Right renal cortex interstitium (tissue), 3 donors: ENCODE measurements around the gene SARDH. TPM values are rescaled to one million over a fixed set of nuclear protein-coding genes. Genes with fewer than 3 reads are reported as not detected.
"Not testable (repeated sequence)": the region's sequence is repeated elsewhere in the genome, so short reads cannot be mapped to it uniquely, and the experiment has no call there.

Experiments
- DNase-seq, 3 donors: peaks; one replicate each; pipeline ENCODE4 v3.0.0-alpha.2; 2013; ENCODE audit warnings: low read depth in 3 of 3, low spot score in 2 of 3
- polyA plus RNA-seq, 3 donors: library from polyadenylated mRNA; unstranded; fragments of 120-200 nt; gene quantifications; one replicate each; pipeline ENCODE4 v1.2.1, GENCODE V29; 2013; ENCODE audit not compliant: insufficient read length in 3 of 3

The SARDH gene
- polyA plus RNA-seq, 3 donors = 7.9 to 9.5 (median 9.3) TPM

DNA sequence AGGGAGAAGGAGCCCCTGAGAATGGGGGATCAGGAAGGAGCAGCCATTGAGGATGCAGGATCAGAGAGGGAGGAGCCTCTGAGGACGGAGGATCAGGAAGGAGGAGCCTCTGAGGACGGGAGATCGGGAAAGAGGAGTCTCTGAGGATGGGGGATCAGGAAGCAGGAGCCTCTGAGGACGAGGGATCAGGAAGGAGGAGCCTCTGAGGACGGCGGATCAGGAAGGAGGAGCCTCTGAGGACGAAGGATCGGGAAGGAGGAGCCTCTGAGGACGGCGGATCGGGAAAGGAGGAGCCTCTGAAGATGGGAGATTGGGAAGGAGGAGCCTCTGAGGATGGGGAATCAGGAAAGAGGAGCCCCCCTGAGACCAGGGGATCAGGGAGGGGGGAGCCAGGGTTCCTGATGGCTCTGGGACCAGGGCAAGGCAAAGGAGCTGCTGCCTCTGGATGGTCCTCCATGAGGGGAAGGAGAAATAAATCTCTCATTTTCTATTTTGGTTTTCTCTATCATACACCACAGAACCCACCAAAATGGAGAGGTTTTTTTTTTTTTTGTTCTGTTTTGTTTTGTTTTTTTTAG is 22.6 kb upstream of the SARDH start:
- no peak for DNase-seq

DNA sequence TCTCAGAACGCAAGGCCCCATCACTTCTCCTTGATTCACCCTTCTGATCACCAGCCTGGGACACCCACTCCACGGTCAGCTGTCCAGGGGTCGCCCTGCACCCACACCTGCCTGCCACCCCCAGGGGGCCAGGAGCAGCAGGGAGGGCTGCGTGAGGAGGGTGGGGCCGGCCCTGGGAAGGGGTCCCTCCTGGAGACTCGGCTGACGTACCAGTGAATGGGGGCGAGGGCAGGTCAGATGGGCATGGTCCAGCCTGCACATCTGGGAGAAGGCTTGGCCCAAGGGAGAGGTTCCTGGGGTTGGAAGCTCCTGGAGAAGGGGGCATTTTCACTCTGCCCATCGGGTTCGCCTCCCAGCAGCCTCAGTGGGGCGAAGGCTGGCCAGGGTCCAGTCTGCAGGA is 21.8 kb upstream of the SARDH start:
- DNase-seq = no peak

DNA sequence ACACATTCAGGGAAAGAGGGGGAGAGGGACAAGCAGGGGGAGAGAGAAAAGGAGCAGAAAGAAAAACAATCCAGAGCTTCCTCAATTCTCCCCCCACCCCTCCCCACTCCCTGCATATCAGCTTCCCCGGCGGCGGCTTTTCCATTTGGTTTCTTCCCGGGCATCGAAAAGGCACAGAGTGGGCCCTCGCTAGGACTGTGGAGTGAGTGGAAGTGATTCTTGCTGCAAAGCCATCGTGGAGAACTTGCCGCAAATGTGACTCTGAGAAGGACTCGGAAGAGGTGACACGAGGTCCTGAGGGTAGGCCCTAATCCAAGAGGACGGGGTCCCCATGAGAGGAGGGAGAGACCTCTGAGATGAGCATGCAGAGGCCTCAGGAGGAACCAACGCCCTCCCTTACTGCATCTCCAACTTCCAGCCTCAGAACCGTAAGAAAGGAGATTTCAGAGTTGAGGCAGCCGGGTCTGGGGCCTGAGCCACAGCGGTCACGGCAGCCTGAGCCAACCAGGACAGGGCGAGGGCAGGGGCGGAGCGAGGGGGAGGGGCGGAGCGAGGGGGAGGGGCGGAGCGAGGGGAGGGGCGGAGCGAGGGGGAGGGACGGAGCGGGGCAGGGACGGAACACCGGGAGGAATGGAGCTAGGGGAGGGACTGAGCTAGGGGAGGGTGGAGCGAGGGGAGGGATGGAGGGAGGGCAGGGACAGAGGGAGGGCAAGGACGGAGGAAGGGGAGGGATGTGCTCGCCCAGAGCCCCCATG is 21.2 kb upstream of the SARDH start:
- DNase-seq = no peak

DNA sequence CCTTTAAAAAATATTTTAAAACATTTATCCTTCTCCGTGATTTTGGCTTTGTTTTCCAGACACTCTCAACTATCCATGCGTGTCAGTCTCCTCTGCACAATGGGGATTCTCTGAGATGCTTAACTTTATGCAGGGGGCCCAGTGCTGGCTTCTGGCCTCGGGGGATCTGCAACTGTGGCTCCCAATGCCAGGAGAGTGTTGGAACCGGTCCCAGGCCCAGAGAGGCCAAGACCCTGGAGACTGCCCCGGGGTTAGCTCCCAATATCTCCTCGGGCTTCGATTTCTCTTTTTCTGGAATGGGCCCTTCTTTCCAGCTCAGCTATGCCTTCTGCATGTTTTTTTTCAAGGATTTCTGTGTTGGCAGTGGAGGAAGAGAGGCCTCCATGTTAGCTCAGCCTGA is 20.1 kb upstream of the SARDH start:
- DNase-seq = no peak

DNA sequence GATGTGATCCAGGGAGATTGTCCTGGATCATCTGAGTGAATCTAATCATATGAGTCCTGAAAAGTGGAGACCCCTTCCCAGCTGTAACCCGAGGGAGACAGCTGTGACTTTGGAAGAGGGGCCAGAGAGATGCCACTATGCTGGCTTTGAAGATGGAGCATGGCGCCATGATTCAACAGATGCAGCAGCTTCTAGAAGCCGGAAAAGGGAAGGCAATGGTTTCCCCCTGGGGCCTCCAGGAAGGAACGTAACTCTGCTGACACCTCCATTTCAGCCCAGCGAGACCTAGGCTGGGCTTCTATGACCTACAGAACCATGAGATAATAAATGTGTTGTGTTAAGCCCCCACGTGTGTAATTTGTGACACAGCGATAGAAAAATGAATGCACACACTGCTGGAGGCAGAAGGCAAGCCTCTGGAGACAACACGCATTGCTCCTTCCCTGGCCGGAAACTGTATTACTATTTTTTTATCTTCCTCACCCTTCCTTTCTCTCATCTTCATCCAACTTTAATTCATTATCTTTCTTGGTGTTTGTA is 16.6 kb upstream of the SARDH start:
- no peak for DNase-seq

DNA sequence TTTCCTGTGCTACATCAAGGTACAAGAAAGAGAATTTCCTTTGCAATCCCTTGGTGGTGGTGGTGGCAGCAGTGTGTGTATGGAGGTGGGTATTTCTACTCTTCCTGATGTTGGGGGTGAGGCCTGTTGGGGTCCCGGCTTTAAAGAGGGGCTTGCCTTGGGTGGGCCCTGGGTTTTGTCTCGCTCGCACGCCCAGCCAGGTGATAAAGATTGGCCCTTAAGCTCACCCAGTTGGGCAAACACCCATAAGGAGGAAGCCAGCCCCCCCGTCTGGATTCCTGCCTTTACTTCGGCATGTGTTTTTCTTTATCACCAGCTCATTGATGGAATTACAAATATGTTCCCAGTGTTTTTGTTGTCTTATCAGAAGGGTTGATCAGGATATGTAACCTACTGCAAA is 16.0 kb upstream of the SARDH start:
- DNase-seq = no peak

DNA sequence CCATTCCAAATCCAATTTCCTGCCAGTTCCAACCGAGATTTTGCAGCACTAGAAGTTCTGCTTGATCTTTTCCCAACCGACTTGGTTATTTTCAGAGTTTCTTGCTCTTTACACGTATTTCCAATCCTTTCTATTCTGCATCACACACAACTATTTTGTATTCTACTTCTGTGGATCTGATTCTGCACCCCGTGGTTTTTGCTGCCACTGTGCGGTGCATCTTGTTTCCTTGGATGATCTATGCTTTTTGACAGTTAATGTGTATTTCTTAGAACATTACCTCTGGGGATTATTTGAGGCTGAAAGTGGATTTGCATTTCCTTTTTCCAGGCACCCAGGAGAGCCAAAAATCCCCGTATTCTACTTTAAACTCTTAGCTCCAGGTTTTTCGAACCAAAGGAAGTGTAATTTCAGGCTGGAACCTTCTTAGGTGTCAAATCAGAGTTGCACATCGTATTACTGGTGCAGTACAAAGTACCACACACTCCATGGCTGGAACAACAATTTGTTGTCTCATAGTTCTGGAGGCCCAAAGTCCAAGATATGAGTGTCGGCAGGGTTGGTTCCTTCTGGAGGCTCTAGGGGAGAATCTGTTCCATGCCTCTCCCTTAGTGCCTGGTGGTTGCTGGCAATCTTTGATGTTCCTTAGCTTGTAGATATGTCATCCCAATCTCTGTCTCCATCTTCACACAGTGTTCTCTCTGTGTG is 14.7 kb upstream of the SARDH start:
- no peak for DNase-seq

DNA sequence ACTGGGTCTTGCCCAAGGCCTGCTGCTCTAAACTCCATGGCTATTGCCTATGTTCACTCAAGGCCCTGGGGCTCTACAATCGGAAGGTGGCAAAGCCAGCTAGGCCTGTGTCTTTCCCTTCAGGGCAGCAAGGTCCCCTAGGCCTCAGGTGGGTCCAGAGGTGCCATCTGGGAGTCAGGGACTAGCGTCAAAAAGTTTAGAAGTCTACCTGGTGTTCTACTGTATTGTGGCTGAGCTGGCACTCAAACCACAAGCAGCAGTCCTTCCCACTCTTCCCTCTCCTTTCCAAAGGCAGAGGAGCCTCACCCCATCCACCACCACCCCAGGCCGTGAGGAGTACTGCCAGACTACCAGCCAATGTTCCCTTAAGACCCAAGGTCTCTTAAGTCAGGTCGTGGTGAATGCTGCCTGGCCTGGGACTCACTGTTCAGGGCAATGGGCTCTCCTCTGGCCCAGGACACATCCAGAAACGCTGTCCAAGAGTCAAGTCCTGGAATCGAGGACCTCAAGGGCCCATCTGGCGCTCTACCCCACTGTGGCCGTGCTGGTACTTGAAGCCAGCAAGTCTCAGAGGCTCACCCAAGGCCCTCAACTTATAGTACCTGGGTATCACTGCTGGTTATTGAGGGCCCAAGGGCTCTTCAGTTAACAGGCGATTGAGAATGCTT is 13.0 kb upstream of the SARDH start:
- no peak for DNase-seq

DNA sequence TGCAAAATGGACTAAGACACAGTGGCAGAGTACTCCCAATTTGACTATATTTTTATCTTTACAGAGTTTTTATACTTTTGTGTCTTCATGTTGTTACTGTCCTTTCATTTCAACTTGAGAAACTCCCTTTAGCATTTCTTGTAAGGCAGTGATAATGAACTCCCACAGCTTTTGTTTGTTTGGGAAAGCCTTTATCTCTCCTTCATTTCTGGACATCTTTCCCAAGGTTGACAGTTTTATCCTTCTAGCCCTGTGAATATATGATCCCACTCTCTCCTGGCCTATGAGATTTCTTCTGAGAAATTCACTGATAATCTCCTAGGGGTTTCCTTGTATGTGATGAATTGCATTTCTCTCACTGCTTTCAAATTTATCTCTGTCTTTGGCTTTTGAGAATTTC is 9.2 kb upstream of the SARDH start:
- no peak for DNase-seq

DNA sequence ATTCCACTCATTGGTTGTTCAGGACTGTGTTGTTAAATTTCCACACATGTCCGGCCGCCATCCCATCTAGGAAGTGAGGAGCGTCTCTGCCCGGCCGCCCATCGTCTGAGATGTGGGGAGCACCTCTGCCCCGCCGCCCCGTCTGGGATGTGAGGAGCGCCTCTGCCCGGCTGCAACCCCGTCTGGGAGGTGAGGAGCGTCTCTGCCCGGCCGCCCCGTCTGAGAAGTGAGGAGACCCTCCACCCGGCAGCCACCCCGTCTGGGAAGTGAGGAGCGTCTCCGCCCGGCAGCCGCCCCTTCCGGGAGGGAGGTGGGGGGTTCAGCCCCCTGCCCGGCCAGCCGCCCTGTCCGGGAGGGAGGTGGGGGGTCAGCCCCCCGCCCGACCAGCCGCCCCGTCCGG is 6.4 kb upstream of the SARDH start:
- DNase-seq = not testable (repeated sequence)

DNA sequence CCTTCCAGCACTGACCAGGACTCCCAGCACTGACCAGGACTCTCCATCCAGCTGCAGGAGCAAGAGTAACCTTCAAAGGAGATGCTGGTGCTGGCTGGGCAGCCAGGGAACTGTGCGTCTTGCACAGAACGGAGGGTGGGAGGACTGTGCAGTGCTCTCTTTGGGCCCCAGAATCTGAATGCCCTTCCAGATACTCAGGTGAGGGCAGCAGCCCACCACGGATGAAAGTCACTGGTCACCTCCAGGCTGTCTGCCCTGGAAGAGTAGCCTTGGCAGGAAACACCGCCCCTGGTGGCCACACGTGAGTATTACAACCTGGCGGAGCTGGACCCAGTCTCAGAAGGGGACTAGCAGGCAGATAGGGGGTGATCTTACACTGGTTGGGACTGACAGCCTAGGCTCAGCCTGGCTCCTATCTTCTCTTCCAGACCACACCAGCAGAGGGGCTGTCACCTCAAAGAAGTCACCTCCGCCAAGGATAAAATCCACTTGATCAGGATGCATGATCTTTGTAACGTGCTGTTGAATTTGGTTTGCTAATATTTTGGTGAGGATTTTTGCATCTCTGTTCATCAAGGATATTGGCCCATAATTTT is 4.8 kb upstream of the SARDH start:
- DNase-seq = peak in 1 of 3 donors; percentile 48

DNA sequence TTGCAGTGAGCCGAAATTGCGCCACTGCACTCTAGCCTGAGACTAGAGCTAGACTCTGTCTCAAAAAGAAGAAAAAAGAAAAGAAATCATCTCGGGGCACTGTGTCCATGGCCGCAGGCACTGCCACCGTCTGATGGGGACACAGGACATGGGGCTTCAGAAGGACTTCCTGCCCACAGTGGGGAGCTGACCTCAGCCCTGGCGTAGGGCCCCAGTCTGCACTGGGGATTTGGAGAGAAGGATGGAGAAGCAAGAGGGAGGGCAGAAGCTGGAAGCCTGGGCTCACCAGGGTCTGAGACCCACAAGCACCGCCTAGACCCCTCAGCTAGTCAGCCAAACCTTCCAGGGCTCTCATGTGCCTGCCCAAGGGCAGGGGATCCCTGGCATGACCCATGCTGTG is 4.1 kb upstream of the SARDH start:
- no peak for DNase-seq

DNA sequence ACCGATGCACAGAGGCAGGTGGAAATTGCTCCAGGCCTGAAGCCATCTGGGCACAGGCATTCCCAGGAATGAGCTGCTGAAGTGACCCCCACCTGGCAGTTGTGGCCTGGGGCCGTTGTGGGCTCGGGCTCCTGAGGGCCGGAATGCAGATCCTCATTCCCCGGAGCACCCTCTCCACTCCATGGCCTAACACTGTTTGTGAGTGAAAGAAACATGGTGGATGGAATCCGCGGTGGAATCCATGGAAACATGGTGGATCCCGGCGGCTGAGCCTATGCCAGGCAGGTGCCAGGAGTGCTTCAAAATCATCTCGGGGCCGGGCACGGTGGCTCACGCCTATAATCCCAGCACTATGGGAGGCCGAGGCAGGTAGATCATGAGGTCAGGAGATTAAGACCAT is 3.6 kb upstream of the SARDH start:
- no peak for DNase-seq

DNA sequence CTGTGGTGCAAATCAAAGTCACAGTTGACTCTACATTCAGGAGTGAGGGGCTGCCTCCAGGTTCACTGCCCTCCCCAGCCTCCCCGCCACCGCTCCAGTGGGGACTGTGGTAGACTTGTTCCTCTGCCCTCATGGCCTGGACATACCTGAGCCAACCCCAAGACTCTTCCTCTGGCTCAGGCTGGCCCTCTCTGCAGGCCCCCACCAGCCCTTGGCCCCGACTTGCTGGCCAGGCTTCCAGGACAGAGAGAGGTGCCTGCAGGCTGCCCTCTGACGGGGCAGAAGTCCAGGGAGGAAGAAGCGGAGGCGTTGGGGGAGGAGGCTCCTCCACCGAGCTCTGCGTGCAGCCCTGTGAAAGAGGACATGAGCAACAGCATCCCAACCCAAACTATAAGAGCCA is 2.8 kb upstream of the SARDH start:
- DNase-seq = no peak

DNA sequence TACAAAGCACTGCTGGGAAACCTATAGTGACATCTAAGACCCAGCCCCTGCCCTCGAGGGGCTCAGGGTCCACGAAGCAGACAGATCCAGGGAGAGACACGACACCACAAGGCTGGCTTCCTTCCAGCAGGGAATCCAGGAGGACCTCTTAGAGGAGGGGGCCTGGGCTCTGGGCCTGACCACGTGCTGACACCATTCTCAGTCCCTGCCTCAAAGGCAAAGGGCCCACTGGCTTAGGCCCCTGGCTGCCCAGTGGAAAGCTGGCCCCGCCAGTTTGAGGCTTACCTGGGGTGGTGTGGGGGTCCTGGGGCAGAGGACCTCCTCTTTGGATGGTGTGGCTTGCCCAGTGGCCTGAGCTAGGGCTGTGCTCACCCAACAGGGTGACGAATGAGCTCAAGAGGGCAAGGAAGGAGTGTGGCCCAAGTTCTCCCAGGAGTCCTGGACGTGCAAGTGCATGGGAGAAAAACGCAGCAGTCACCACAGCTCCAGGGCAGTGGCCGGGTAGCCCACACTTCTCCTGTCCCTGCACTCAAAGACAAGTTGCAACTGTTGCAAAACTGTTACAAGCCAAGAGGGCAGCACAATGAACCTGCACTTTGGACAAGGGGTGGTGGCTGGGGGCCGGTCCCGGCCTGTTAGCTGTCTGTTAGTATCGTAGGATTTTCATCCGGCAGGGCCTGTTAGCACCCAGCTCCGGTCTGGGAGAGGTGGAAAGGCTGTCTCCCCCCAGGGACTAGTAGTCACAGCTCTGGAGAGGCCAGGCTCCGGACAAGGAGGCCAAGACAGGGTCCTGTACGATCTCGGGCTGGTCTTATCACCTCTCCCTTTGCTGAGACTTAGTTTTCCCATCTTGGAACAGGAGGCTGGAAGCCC is 1.5 kb upstream of the SARDH start:
- DNase-seq = no peak

DNA sequence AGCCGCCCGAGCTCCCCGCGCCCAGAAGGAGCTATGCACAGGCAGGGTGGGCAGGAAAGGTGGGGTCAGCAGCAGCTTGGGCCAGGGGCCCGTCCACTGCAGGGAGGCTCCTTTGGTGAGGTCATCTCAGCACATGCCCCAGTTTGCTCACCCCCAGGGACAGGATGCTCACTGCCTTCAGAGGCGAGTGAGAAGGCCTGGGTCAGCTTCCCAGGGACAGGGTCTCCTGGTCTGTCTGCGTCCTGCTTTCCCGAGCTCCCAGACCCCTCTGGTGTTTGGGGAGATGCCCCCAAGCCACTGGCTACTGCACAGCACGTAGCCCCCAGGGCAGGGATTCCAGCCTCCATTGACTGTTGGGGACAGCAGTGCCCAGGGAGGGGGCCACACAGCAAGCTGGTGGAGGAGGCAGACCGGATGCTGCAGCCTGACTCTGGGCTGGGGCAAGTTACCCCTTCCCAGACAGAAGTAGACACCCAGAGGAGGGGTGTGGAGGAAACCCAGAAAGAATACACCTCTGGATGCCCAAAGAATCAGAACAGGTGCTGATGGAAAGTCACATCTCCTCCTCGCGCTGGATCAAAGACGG is 581 bp upstream of the SARDH start:
- DNase-seq = no peak

DNA sequence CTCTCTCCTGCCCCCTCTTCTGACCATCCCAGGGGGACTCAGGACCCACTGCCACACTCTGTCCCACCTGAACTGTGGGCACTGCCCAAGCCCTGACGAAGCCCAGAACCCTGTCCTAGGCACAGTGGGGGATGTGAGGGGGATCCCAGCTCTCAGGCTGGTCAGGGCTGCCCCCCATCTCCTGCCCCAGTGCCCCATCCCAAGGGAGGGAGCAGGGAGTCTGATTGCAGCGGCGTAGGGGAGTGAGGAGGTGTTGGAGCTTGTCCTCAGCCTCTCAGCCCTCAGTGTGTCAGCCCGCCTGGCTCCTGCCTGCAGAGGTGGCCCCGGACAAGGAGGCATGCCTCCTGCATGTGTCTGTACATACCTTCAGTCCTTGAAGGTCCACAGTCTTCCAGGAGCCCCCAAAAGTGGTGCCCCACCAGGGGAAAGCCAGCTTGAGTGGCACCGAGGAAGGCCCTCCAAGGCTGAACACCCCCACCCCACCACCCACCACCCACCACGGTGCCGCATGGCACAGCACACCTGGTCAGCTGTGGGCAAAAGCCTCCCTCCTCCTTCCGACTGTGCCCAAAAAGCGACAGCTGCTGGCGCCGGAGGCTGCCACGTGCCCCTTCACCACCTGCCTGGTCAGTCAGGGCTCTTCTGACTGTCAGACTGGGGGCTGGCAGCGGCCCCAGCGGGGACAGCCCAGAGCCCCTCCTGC is 930 bp downstream of the SARDH start:
- DNase-seq = no peak

DNA sequence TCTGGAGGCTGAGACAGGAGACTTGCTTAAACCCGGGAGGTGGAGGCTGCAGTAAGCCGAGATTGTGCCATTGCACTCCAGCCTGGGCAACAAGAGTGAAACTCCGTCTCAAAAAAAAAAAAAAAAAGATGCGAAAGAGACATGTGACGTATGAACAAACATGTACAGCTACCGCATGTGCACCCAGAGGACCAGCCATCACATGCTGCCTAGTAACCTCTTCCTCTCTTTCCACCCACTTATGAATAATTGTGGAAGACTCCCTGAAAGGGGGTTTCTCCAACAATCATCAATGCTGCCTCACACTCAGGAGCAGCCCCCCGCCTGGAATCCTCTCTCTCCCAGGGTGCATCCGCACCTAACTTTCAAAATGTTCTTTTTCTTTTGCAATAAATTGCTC is 2.2 kb downstream of the SARDH start:
- no peak for DNase-seq

DNA sequence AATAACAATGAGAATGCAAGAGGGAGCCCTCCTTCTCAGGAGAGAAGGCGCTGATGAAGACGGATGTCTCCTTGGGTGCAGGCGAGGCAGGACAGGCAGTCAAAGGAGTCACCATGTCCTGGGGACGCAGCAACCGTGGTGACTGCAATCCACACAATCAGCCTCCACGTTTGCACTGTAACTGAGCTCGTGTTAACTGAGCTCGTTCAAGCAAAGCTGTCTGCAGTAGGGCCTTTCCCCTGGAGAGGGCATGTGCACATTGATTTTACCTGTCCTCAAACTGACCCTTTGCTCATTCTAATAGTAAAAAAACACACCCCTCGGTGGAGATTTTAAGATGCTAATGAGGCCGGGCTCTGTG is 2.8 kb downstream of the SARDH start:
- no peak for DNase-seq
